ENCODE data around the gene DMD. TPM values are rescaled to one million over a fixed set of nuclear protein-coding genes. Genes with fewer than 3 reads are reported as not detected.

DMD gene
- total RNA-seq, 4 donors from 2014 or later: 18.7 to 69.5 (median 38.5) TPM

GRCh38 chrX:32871636-32872035, 339.7 kb downstream of the DMD start:
- no peak overlapping the region for H3K27ac ChIP-seq
- no peaks in the 10 kb centered on the region for H3K36me3 ChIP-seq
- H3K9me3 ChIP-seq: no peaks in the 10 kb centered on the region
- no peaks in the 10 kb centered on the region for H3K27me3 ChIP-seq
- H3K4me3 ChIP-seq: no peak overlapping the region
- WGBS: 48% methylated on average over 3 of the region's 3 CpGs
- TF ChIP-seq EP300 (IDR thresholded peaks at IDR 0.05) (no peak), POLR2AphosphoS5 (IDR thresholded peaks at IDR 0.05) (no peak), CTCF (IDR thresholded peaks at IDR 0.05) (no peak), POLR2A (IDR thresholded peaks at IDR 0.05) (no peak)
- no peaks in the 10 kb centered on the region for H3K4me1 ChIP-seq
- DNase-seq (ENCODE audit: low spot score in 2 of 2): no peak

- no peak for TF ChIP-seq POLR2AphosphoS5 (IDR thresholded peaks at IDR 0.05)
- no peak for TF ChIP-seq EP300 (IDR thresholded peaks at IDR 0.05)
- TF ChIP-seq POLR2A (IDR thresholded peaks at IDR 0.05): no peak
- no peak for TF ChIP-seq CTCF (IDR thresholded peaks at IDR 0.05)
- Histone ChIP-seq H3K4me3 (no peak overlapping the region), H3K27me3 (no peaks in the 10 kb centered on the region), H3K9me3 (no peaks in the 10 kb centered on the region), H3K27ac (no peak overlapping the region), H3K4me1 (no peaks in the 10 kb centered on the region), H3K36me3 (no peaks in the 10 kb centered on the region)
- 83% methylated on average over 6 of the region's 6 CpGs for whole genome bisulfite sequencing
- DNase-seq (ENCODE audit: low spot score in 2 of 2): no peak
Measured at GRCh38 chrX:32868524-32868895, 342.8 kb downstream of the DMD start.

GRCh38 chrX:32867781-32868523, 343.4 kb downstream of the DMD start:
- TF ChIP-seq POLR2A (IDR thresholded peaks at IDR 0.05): no peak
- no peak for TF ChIP-seq EP300 (IDR thresholded peaks at IDR 0.05)
- TF ChIP-seq POLR2AphosphoS5 (IDR thresholded peaks at IDR 0.05): no peak
- TF ChIP-seq CTCF (IDR thresholded peaks at IDR 0.05): no peak
- DNase-seq (ENCODE audit: low spot score in 2 of 2): no peak
- Histone ChIP-seq H3K9me3 (no peaks in the 10 kb centered on the region), H3K27ac (no peak overlapping the region), H3K4me1 (no peaks in the 10 kb centered on the region), H3K4me3 (no peak overlapping the region), H3K27me3 (no peaks in the 10 kb centered on the region), H3K36me3 (no peaks in the 10 kb centered on the region)
- 83% methylated on average over 8 of the region's 17 CpGs for whole genome bisulfite sequencing

GRCh38 chrX:32852203-32852602, 359.1 kb downstream of the DMD start:
- H3K4me3 ChIP-seq: no peak overlapping the region
- no peak for DNase-seq (ENCODE audit: low spot score in 2 of 2)
- H3K36me3 ChIP-seq: no peaks in the 10 kb centered on the region
- no peaks in the 10 kb centered on the region for H3K4me1 ChIP-seq
- H3K27me3 ChIP-seq: no peaks in the 10 kb centered on the region
- no peaks in the 10 kb centered on the region for H3K9me3 ChIP-seq
- TF ChIP-seq EP300 (IDR thresholded peaks at IDR 0.05): no peak
- no peak for TF ChIP-seq CTCF (IDR thresholded peaks at IDR 0.05)
- no peak for TF ChIP-seq POLR2AphosphoS5 (IDR thresholded peaks at IDR 0.05)
- TF ChIP-seq POLR2A (IDR thresholded peaks at IDR 0.05): no peak
- 40% methylated on average over 1 of the region's 1 CpG for WGBS
- no peak overlapping the region for H3K27ac ChIP-seq

GRCh38 chrX:32851556-32851955, 359.8 kb downstream of the DMD start:
- Histone ChIP-seq H3K27ac (no peak overlapping the region), H3K9me3 (no peaks in the 10 kb centered on the region), H3K27me3 (no peaks in the 10 kb centered on the region), H3K36me3 (no peaks in the 10 kb centered on the region), H3K4me3 (no peak overlapping the region), H3K4me1 (no peaks in the 10 kb centered on the region)
- DNase-seq (ENCODE audit: low spot score in 2 of 2): no peak
- WGBS: 79% methylated on average over 5 of the region's 5 CpGs
- TF ChIP-seq POLR2AphosphoS5 (IDR thresholded peaks at IDR 0.05) (no peak), EP300 (IDR thresholded peaks at IDR 0.05) (no peak), CTCF (IDR thresholded peaks at IDR 0.05) (no peak), POLR2A (IDR thresholded peaks at IDR 0.05) (no peak)
